ENCODE results near the gene TRAK1. TPM values are rescaled to one million over a fixed set of nuclear protein-coding genes. Genes with fewer than 3 reads are reported as not detected.

TRAK1 gene
- total and polyA plus RNA-seq, 2 of the 4 experiments (the other 2 are of a cell fraction) = 25.6 to 28.1 TPM

DNA sequence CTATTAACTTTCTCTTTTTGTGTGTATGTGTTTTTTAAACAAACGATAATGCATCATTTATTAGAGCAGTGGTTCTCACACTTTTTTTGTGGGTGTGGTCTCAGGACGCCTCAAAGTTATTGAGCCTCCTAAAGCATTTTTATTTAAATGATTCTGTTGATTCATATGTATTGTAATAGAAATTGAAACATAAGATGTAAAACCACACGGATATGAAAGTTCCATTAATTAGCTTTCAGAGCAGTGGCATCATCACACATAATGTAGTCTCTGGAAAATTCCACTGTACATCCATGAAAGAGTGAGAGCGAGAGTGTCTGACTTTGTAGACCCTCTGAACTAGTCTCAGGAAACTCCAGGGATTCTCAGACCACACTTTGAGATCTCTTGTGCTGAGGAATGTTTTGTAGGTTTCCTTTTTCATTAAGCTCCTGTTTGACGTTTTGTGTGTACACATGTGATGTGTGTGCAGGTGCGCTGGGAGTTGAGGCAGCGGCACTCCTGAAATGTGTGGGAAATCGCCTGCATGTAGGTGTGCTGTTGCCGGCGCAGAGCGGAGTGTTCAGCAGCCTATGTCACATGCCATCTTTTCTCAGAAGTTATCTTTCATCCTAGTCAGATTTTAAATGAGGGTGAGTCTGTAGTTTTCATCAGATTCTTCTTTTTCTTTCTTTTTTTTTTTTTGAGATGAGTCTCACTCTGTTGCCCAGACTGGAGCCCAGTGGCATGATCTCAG lies 5.3 kb upstream of the TRAK1 start (continued):
- no peak for TF ChIP-seq MAFK (IDR thresholded peaks at IDR 0.05; ENCODE audit: low read depth, low read length)

DNA sequence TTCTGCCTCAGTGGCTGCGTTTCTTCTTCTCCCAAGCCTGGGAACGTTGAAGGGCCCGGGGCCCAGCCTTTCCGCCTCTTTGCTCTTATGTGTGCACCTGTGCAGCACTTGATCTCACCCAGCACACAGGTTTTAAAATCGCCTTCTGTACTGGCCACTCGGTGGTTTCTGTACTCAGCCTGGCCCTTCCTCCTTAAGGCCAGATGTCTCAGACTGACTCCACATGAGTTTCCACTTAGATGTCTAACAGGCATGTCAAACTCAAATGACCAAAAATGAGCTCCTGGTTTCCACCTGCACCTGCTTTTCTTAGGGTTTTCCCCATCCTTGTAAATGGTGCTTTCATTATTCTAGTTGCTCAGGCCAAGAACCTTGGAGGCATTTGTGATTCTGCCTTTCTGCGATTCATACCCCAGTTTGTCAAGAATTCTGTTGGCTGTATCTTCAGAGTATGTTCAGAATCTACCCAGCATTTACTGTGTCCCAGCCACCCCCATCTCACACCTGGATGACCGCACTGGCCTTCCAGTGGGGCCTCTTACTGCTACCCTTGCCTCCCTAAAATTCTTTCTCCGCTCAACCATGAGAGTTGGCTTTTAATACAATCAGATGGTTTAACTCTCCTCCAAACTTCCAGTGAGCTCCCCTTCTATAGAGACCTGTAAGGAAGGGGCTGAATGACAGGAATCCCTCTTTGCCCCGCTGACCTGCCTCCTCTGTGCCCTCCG lies 2.2 kb upstream of the TRAK1 start:
- in situ Hi-C loops (cut with MboI; ENCODE audit: low sequenced_read_pairs) = no loop called here
- ChIA-PET POLR2A (ENCODE audit: unreplicated experiment) (no interaction called here), CTCF (no interaction called here)

More for the DNA sequence above, 2.2 kb upstream of the TRAK1 start:
- Histone ChIP-seq H3K18ac (ENCODE audit: low read depth, low read length) (no peak overlapping the region), H4K20me1 (ENCODE audit: insufficient read depth, low read length) (no peaks in the 10 kb centered on the region; the same call in 1 of the 2 replicates), H3K27me3 (ENCODE audit: control insufficient read depth, insufficient read depth, low read length) (no peaks in the 10 kb centered on the region), H2AK5ac (ENCODE audit: low read depth, low read length) (no peak overlapping the region), H3K14ac (replicated peaks; ENCODE audit: low read depth, low read length) (no peak overlapping the region), H2AK9ac (replicated peaks; ENCODE audit: low read depth, low read length, poor library complexity) (no peak overlapping the region), H2BK120ac (ENCODE audit: low read depth, low read length) (no peak overlapping the region), H2AFZ (replicated peaks; ENCODE audit: low read length, poor library complexity) (no peak overlapping the region), H3K36me3 (ENCODE audit: control insufficient read depth, insufficient read depth, low read length) (0 out of 2 replicates have a peak, but pooled peaks cover 2% of the 10 kb centered on the region), H3K56ac (ENCODE audit: extremely low read depth, insufficient read depth, low read length) (no peak overlapping the region), H4K8ac (ENCODE audit: low read depth in 2 of 2, low read length in 2 of 2) (no peak overlapping the region), H3K9me1 (ENCODE audit: insufficient read depth, low read length) (peaks cover 3% of the 10 kb centered on the region; the same call in 1 of the 2 replicates), H2BK20ac (ENCODE audit: low read depth, low read length) (no peak overlapping the region), H3K9me3 (ENCODE audit: control insufficient read depth, insufficient read depth, low read length) (peaks cover 3% of the 10 kb centered on the region; the same call in 1 of the 2 replicates), H4K5ac (ENCODE audit: low read depth, low read length) (no peak overlapping the region), H3K4me3 (ENCODE audit: insufficient read depth, low read depth, low read length) (no peak overlapping the region), H2BK5ac (ENCODE audit: low read depth, low read length, poor library complexity, severe bottlenecking) (no peak overlapping the region), H3K4ac (ENCODE audit: low read depth, low read length) (no peak overlapping the region), H3K4me2 (ENCODE audit: low read depth, low read length) (no peak overlapping the region), H3K4me1 (ENCODE audit: control insufficient read depth, insufficient read depth, low read length) (peaks cover 4% of the 10 kb centered on the region), H3K27ac (ENCODE audit: insufficient read depth, low read length) (no peak overlapping the region), H2BK15ac (ENCODE audit: low read depth, low read length) (no peak overlapping the region), H3K23ac (ENCODE audit: low read depth, low read length) (no peak overlapping the region), H3K9ac (ENCODE audit: low read depth, low read length) (no peak overlapping the region), H3K79me1 (ENCODE audit: low read depth in 1 of 2, low read length in 2 of 2) (peaks cover 21 to 60% of the 10 kb centered on the region in 2 experiments), H4K91ac (ENCODE audit: insufficient read depth, low read depth, low read length) (no peak overlapping the region)
- TF ChIP-seq, protein P1, sequence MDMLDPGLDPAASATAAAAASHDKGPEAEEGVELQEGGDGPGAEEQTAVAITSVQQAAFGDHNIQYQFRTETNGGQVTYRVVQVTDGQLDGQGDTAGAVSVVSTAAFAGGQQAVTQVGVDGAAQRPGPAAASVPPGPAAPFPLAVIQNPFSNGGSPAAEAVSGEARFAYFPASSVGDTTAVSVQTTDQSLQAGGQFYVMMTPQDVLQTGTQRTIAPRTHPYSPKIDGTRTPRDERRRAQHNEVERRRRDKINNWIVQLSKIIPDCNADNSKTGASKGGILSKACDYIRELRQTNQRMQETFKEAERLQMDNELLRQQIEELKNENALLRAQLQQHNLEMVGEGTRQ (IDR thresholded peaks at IDR 0.05; ENCODE audit: low read depth, low read length) = no peak
- TF ChIP-seq POLR2A (IDR thresholded peaks at IDR 0.05; ENCODE audit: low read depth, low read length) (no peak), RCOR1 (IDR thresholded peaks at IDR 0.05; ENCODE audit: insufficient replicate concordance, low read length) (no peak), MAZ (IDR thresholded peaks at IDR 0.05; ENCODE audit: borderline replicate concordance, low read depth, low read length) (no peak), CHD1 (IDR thresholded peaks at IDR 0.05; ENCODE audit: low read depth, low read length) (no peak), RFX5 (IDR thresholded peaks at IDR 0.05; ENCODE audit: low read depth, low read length) (no peak), RAD21 (IDR thresholded peaks at IDR 0.05; ENCODE audit: low read length) (no peak), CTCF (conservative IDR thresholded peaks at IDR 0.05; ENCODE audit: low read depth, low read length) (no peak), NFE2L2 (IDR thresholded peaks at IDR 0.05; ENCODE audit: low read depth, low read length) (no peak), MXI1 (IDR thresholded peaks at IDR 0.05; ENCODE audit: borderline replicate concordance, low read depth, low read length) (no peak)
- DNase-seq (no peak), ATAC-seq (ENCODE audit: low read depth) (no peak)
- dilution Hi-C loops (cut with HindIII; ENCODE audit: low sequenced_read_pairs, unreplicated experiment) (no loop called here), intact Hi-C loops (cut with micrococcal nuclease) (no loop called here)
- 92% methylated on average over 7 of the region's 11 CpGs; no CpG with 5 or more reads in 1 of the 2 experiments for WGBS, 2 experiments (ENCODE audit: extremely low coverage in 2 of 2, insufficient read length in 1 of 2)
- no TSS peak for BruUV-seq (replicated peaks)
